Measurements from ENCODE around the gene PDCD7. TPM values are rescaled to one million over a fixed set of nuclear protein-coding genes. Genes with fewer than 3 reads are reported as not detected.

PDCD7 gene
- total and polyA plus RNA-seq, 10 donors = 9.8 to 27.3 (median 22.1) TPM

DNA sequence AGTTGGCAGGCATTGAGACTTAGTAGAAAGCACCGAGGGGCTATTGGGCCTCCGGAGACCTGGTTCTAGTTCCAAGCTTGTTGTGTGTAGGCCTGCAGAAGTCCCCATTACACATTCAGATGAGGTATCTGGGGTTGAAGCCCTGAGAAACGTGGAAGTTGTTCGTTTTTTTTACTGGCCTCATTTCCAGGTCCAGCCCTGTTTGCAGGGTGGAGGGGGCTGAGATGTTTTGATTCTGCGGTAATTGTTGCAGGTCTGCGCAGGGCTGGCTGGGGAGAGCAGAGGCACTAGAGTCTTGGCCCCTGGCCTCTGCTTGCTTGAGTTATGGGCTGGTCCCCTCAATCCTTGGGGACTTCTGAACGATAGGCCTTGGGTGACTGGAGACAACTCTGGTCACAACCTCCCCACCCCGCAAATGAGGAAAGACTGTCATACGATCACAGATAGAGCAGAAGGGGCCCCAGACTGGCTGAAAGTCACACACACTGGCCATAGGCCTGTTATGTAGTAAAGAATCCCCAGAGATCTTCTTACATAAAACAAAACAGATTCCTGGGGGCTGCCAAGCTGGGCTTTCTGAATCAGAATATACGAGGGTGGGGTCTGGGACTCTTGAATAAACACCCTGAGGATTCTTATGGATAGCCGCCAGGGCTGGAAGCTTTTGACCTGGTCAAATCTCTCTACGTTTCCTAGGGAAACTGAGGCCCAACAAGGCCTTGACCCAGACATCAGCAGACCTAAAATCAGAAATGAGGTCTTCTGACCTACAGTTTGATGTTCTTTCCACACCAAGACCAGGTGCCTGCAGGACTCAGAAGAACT is 41.5 kb downstream of the PDCD7 start:
- no peak for DNase-seq
- peaks cover 0 to 29% (median under 1%) of the 10 kb centered on the region in 6 donors for H3K36me3 ChIP-seq
- no peak overlapping the region for H3K4me3 ChIP-seq
- H3K4me1 ChIP-seq = peaks cover 0 to 22% (median 4%) of the 10 kb centered on the region in 6 donors
- intact Hi-C loops (cut with DNase I; ENCODE audit: low total_unique reads) = no loop called here
- no peak overlapping the region for H3K27ac ChIP-seq
- 87 to 96% (median 91%) methylated on average over 11 to 12 of the region's 12 CpGs for WGBS, 5 donors
- TF ChIP-seq POLR2A (IDR thresholded peaks at IDR 0.05) (no peak), POLR2AphosphoS5 (IDR thresholded peaks at IDR 0.05) (no peak)
- TF ChIP-seq, protein P1, sequence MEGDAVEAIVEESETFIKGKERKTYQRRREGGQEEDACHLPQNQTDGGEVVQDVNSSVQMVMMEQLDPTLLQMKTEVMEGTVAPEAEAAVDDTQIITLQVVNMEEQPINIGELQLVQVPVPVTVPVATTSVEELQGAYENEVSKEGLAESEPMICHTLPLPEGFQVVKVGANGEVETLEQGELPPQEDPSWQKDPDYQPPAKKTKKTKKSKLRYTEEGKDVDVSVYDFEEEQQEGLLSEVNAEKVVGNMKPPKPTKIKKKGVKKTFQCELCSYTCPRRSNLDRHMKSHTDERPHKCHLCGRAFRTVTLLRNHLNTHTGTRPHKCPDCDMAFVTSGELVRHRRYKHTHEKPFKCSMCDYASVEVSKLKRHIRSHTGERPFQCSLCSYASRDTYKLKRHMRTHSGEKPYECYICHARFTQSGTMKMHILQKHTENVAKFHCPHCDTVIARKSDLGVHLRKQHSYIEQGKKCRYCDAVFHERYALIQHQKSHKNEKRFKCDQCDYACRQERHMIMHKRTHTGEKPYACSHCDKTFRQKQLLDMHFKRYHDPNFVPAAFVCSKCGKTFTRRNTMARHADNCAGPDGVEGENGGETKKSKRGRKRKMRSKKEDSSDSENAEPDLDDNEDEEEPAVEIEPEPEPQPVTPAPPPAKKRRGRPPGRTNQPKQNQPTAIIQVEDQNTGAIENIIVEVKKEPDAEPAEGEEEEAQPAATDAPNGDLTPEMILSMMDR (IDR thresholded peaks at IDR 0.05 in 8 of 11, conservative IDR thresholded peaks at IDR 0.05 in 3 of 11) = no peak
- no peaks in the 10 kb centered on the region for H3K27me3 ChIP-seq (replicated peaks in 1 of 7)
- H3K9me3 ChIP-seq = no peaks in the 10 kb centered on the region

DNA sequence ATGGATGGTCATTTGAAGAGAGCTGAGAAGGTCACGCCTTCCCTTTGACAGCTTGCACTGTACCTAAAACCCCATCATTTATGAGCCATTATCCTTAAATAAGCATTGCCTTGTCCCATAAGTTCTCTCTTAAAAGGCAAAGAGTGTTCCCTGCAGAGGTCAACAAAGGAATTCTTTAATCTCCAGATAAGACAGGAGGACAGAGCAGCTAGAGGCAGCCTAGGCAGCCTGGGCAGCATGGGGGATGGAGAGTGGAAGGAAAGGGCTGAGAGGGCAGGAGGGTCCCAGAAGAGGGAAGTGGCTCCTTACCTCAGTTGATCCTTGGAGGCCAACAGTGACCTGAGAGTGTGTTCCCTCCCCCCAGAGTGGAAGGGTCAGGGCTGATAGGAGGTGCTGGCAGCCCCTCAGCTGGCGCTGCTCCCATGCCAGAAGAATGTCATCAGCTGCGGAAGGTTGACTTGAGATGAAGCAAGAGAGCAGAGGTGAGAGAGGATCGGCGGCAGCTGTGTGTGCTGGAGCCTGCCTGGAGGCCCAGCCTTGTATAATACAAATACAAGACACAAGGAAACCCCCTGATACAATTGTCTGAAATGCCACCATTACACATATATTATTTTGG is 44.3 kb downstream of the PDCD7 start:
- Histone ChIP-seq H3K4me3 (no peak overlapping the region), H3K27ac (peak overlapping the region in 2 of 8 donors; percentile 4 to 59), H3K9me3 (no peaks in the 10 kb centered on the region), H3K27me3 (replicated peaks in 1 of 7) (peaks cover 0 to 14% (median 0%) of the 10 kb centered on the region in 7 donors), H3K4me1 (peaks cover 0 to 49% (median 6%) of the 10 kb centered on the region in 6 donors), H3K36me3 (peaks cover 0 to 11% (median 0%) of the 10 kb centered on the region in 6 donors)
- TF ChIP-seq POLR2AphosphoS5 (IDR thresholded peaks at IDR 0.05) (peak in 2 of 3 donors; percentile 57 to 58), POLR2A (IDR thresholded peaks at IDR 0.05) (no peak)
- DNase-seq = no peak
- intact Hi-C loops (cut with DNase I; ENCODE audit: low total_unique reads) = no loop called here
- 70 to 88% (median 77%) methylated on average over 5 of the region's 5 CpGs for WGBS, 5 donors

DNA sequence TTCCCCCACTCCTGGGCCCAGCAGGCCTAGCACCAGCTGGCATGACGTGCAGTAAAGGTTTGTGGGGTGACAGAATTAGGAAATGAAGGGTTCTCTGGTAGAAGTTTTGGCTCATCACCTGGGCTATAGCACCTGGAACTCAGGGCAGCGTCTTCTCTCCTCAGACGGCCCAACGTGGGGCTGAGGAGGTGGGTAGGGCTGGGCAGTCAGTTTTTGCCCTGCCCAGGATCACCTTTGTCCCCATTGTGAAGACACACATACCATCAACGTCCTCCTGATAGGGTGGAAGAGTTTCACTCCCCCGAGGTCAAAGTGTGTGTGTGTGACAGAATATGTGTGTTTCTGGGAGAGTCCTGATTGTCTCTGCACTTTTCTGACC is 45.0 kb downstream of the PDCD7 start:
- Histone ChIP-seq H3K27me3 (replicated peaks in 1 of 7) (peaks cover 0 to 21% (median 0%) of the 10 kb centered on the region in 7 donors), H3K4me1 (peaks cover 0 to 56% (median 8%) of the 10 kb centered on the region in 6 donors), H3K36me3 (peaks cover 0 to 10% (median 0%) of the 10 kb centered on the region in 6 donors), H3K27ac (peak overlapping the region in 3 of 8 donors; percentile 8 to 59 (median 8)), H3K9me3 (no peaks in the 10 kb centered on the region), H3K4me3 (no peak overlapping the region)
- no peak for DNase-seq
- intact Hi-C loops (cut with DNase I; ENCODE audit: low total_unique reads) = no loop called here
- 61 to 76% (median 69%) methylated on average over 6 of the region's 6 CpGs for WGBS, 5 donors
- no peak for TF ChIP-seq POLR2A (IDR thresholded peaks at IDR 0.05)

DNA sequence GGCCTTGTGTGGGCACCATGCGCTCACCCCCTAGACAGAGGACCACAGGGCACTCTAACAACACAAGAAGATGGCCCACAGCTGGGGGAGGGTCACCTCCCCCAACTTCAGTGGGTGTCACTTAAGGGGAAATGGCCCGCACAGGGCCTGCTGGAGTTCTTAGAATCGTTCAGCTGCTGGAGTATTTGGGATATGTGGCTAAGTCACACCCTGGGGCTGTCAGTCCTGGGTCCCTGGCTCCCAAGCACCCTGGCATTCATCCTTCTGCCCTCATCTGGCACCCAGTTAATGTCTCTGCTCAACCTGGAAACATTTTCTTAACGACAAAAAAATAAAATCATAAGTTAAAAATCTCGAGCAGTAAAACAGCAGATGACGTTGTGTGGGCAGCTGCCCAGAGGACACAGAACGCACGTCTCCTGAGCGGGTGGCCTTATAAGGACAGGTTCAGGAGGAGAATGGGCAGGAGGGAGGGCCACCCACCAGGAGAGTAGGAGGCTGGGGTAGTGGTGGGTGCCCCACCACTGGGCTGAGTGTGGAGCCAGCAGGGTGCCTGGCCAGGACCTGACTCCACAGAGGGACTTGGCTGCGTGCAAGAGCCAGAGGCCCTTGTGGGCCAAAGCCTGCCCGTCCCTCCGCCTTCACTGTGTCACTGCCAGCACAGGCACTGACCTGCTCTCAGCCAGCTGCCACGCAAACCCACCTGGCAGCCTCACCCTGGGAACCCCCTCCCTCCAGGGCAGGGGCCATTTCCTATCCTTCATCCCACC is 45.5 kb downstream of the PDCD7 start:
- WGBS, 5 donors = 79 to 87% (median 85%) methylated on average over 12 to 13 of the region's 13 CpGs
- H3K36me3 ChIP-seq = peaks cover 0 to 7% (median 0%) of the 10 kb centered on the region in 6 donors
- intact Hi-C loops (cut with DNase I; ENCODE audit: low total_unique reads) = no loop called here
- peak overlapping the region in 3 of 8 donors; percentile 8 to 59 (median 8) for H3K27ac ChIP-seq
- no peaks in the 10 kb centered on the region for H3K9me3 ChIP-seq
- no peak for DNase-seq
- H3K27me3 ChIP-seq (replicated peaks in 1 of 7) = peaks cover 0 to 27% (median 0%) of the 10 kb centered on the region in 7 donors
- H3K4me1 ChIP-seq = peaks cover 0 to 62% (median 11%) of the 10 kb centered on the region in 6 donors
- TF ChIP-seq POLR2AphosphoS5 (IDR thresholded peaks at IDR 0.05) = peak in 2 of 3 donors; percentile 10 to 51
- TF ChIP-seq, protein P1 (IDR thresholded peaks at IDR 0.05 in 8 of 11, conservative IDR thresholded peaks at IDR 0.05 in 3 of 11) = no peak
- no peak overlapping the region for H3K4me3 ChIP-seq
